ENCODE measurements around the gene POLE2. TPM values are rescaled to one million over a fixed set of nuclear protein-coding genes. Genes with fewer than 3 reads are reported as not detected.
"Not testable (repeated sequence)": the region's sequence is repeated elsewhere in the genome, so short reads cannot be mapped to it uniquely, and the experiment has no call there.

POLE2 gene
- total RNA-seq, 1 donor from 2014 or later: 4.1 TPM

DNA sequence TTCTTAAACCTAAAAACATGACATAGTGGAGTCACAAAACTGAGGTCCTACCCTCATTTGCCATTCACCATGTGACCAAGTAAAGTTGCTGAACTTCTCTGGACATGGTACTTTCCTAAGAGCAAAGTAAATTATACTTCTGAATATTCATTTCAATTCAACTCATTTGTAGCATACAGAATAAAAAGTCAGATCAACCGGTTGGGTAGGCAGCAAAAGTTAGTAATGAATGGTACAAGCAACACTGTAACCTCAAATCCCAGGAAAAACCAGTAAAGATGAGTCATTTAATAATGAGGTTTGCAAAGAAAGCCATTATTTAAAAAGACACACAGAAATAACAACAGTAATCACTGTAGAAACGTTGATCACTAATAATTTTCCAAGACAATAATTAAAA is 8.7 kb downstream of the POLE2 start:
- Mint-ChIP-seq H3K9me3 (ENCODE audit: unreplicated experiment) (no peaks in the 10 kb centered on the region), H3K36me3 (ENCODE audit: unreplicated experiment) (peaks cover 5% of the 10 kb centered on the region), H3K27ac (ENCODE audit: unreplicated experiment) (no peak overlapping the region), H3K4me1 (ENCODE audit: unreplicated experiment) (no peaks in the 10 kb centered on the region), H3K4me3 (ENCODE audit: unreplicated experiment) (no peak overlapping the region), H3K27me3 (ENCODE audit: unreplicated experiment) (no peaks in the 10 kb centered on the region)
- TF ChIP-seq, protein P1, sequence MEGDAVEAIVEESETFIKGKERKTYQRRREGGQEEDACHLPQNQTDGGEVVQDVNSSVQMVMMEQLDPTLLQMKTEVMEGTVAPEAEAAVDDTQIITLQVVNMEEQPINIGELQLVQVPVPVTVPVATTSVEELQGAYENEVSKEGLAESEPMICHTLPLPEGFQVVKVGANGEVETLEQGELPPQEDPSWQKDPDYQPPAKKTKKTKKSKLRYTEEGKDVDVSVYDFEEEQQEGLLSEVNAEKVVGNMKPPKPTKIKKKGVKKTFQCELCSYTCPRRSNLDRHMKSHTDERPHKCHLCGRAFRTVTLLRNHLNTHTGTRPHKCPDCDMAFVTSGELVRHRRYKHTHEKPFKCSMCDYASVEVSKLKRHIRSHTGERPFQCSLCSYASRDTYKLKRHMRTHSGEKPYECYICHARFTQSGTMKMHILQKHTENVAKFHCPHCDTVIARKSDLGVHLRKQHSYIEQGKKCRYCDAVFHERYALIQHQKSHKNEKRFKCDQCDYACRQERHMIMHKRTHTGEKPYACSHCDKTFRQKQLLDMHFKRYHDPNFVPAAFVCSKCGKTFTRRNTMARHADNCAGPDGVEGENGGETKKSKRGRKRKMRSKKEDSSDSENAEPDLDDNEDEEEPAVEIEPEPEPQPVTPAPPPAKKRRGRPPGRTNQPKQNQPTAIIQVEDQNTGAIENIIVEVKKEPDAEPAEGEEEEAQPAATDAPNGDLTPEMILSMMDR (IDR thresholded peaks at IDR 0.05): no peak
- no peak for DNase-seq (ENCODE audit: extremely low spot score, unreplicated experiment)

GRCh38 chr14:49677643-49678042 is 10.4 kb downstream of the POLE2 start:
- Mint-ChIP-seq H3K9me3 (ENCODE audit: unreplicated experiment) (no peaks in the 10 kb centered on the region), H3K36me3 (ENCODE audit: unreplicated experiment) (peaks cover 3% of the 10 kb centered on the region), H3K4me3 (ENCODE audit: unreplicated experiment) (no peak overlapping the region), H3K27ac (ENCODE audit: unreplicated experiment) (no peak overlapping the region), H3K27me3 (ENCODE audit: unreplicated experiment) (no peaks in the 10 kb centered on the region), H3K4me1 (ENCODE audit: unreplicated experiment) (no peaks in the 10 kb centered on the region)
- no peak for DNase-seq (ENCODE audit: extremely low spot score, unreplicated experiment)
- TF ChIP-seq, protein P1 (IDR thresholded peaks at IDR 0.05): peak; percentile 14

GRCh38 chr14:49673586-49673985 is 14.4 kb downstream of the POLE2 start:
- TF ChIP-seq, protein P1 (IDR thresholded peaks at IDR 0.05): no peak
- Mint-ChIP-seq H3K27ac (ENCODE audit: unreplicated experiment) (no peak overlapping the region), H3K9me3 (ENCODE audit: unreplicated experiment) (no peaks in the 10 kb centered on the region), H3K4me3 (ENCODE audit: unreplicated experiment) (no peak overlapping the region), H3K36me3 (ENCODE audit: unreplicated experiment) (peaks cover 1% of the 10 kb centered on the region), H3K4me1 (ENCODE audit: unreplicated experiment) (no peaks in the 10 kb centered on the region), H3K27me3 (ENCODE audit: unreplicated experiment) (no peaks in the 10 kb centered on the region)
- DNase-seq (ENCODE audit: extremely low spot score, unreplicated experiment): no peak

GRCh38 chr14:49670475-49670874 is 17.5 kb downstream of the POLE2 start:
- Mint-ChIP-seq H3K36me3 (ENCODE audit: unreplicated experiment) (no peaks in the 10 kb centered on the region), H3K27me3 (ENCODE audit: unreplicated experiment) (no peaks in the 10 kb centered on the region), H3K4me3 (ENCODE audit: unreplicated experiment) (no peak overlapping the region), H3K9me3 (ENCODE audit: unreplicated experiment) (no peaks in the 10 kb centered on the region), H3K4me1 (ENCODE audit: unreplicated experiment) (no peaks in the 10 kb centered on the region), H3K27ac (ENCODE audit: unreplicated experiment) (no peak overlapping the region)
- TF ChIP-seq, protein P1 (IDR thresholded peaks at IDR 0.05): no peak
- DNase-seq (ENCODE audit: extremely low spot score, unreplicated experiment): no peak

DNA sequence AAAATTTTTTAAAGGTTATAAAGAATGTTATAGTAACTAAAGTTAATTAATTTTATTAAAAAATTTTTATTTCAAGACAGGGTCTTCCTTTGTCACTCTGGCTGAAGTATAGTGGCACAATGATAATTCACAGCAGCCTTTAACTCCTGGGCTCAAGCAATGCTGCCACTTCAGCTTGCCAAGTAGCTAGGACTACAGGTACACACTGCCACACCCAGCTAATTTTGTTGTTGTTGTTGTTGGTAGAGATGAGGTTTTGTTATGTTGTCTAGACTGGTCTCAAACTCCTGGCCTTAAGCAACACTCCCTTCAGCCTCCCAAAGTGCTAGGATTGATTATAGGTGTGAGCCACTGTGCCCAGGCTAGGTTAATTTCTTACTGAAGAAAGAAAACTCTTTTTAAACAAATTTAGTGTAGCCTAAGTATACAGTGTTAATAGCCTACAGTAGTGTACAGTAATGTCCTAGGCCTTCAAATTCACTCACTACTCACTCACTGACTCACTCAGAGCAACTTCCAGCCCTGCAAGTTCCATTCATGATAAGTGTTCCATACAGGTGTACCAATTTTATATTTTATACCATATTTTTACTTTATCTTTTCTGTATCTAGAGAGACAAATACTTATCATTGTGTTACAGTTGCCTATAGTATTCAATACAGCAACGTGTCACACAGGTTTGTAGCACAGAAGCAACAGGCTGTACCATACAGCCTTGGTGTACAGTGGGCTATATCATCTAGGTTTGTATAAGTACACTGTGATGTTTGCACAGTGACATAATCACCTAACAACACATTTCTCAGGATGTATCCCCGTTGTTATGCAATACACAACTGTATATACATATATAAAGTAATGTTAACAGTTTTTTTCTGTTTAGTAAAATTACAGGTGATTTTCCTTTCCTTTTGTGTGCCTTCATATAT is 28.2 kb downstream of the POLE2 start:
- TF ChIP-seq, protein P1 (IDR thresholded peaks at IDR 0.05): no peak
- peaks cover 2% of the 10 kb centered on the region for H3K36me3 Mint-ChIP-seq (ENCODE audit: unreplicated experiment)
- no peak overlapping the region for H3K4me3 Mint-ChIP-seq (ENCODE audit: unreplicated experiment)
- no peak overlapping the region for H3K27ac Mint-ChIP-seq (ENCODE audit: unreplicated experiment)
- no peaks in the 10 kb centered on the region for H3K9me3 Mint-ChIP-seq (ENCODE audit: unreplicated experiment)
- H3K27me3 Mint-ChIP-seq (ENCODE audit: unreplicated experiment): no peaks in the 10 kb centered on the region
- DNase-seq (ENCODE audit: extremely low spot score, unreplicated experiment): no peak
- H3K4me1 Mint-ChIP-seq (ENCODE audit: unreplicated experiment): peaks cover 2% of the 10 kb centered on the region

GRCh38 chr14:49657500-49657899 is 30.5 kb downstream of the POLE2 start:
- not testable (repeated sequence) for DNase-seq (ENCODE audit: extremely low spot score, unreplicated experiment); H3K4me3 Mint-ChIP-seq (ENCODE audit: unreplicated experiment); H3K27ac Mint-ChIP-seq (ENCODE audit: unreplicated experiment); H3K27me3 Mint-ChIP-seq (ENCODE audit: unreplicated experiment); H3K36me3 Mint-ChIP-seq (ENCODE audit: unreplicated experiment); H3K9me3 Mint-ChIP-seq (ENCODE audit: unreplicated experiment); H3K4me1 Mint-ChIP-seq (ENCODE audit: unreplicated experiment)

Measured in osteocyte (in vitro differentiated cells).